Nephron (organoid): Measurements from ENCODE around the gene NOSIP.
A peak's percentile ranks its signal among the peaks of the same experiment; 100 is the strongest.

Experiments used
- H3K27ac Mint-ChIP-seq, 3 experiments: 2 replicates each; pipeline ENCODE4 v1.8.0; 2020; ENCODE audit warnings: mixed read lengths in 3 of 3, mild to moderate bottlenecking in 2 of 3, moderate library complexity in 1 of 3
- H3K27me3 Mint-ChIP-seq: 2 replicates; pipeline ENCODE4 v1.8.0; 2021; ENCODE audit warnings: low read depth, mild to moderate bottlenecking, moderate library complexity, mixed read lengths
- H3K36me3 Mint-ChIP-seq: 2 replicates; pipeline ENCODE4 v1.8.0; 2020; ENCODE audit warnings: low read depth, mixed read lengths
- H3K4me1 Mint-ChIP-seq: 2 replicates; pipeline ENCODE4 v1.8.0; 2020; ENCODE audit warnings: mixed read lengths
- H3K4me3 Mint-ChIP-seq, 3 experiments: 2 replicates each; pipeline ENCODE4 v1.8.0; 2020; ENCODE audit warnings: mild to moderate bottlenecking in 3 of 3, mixed read lengths in 3 of 3, moderate library complexity in 2 of 3
- H3K9me3 Mint-ChIP-seq: 2 replicates; pipeline ENCODE4 v1.8.0; 2020; ENCODE audit warnings: mixed read lengths
- CTCF ChIP-seq, 3 experiments: fragments of 200-600 bp; sonication (generic); IDR thresholded peaks; one replicate each; pipeline ENCODE4 v1.5.0; 2021; ENCODE audit warnings: antibody characterized with exemption in 3 of 3; ENCODE audit not compliant: unreplicated experiment in 3 of 3

NOSIP gene

GRCh38 chr19:49541914-49542313, 38.4 kb downstream of the NOSIP start:
- Mint-ChIP-seq H3K9me3 (no peaks in the 10 kb centered on the region), H3K36me3 (peaks cover 8% of the 10 kb centered on the region), H3K27ac (no peak overlapping the region), H3K27me3 (no peaks in the 10 kb centered on the region), H3K4me1 (peaks cover 10% of the 10 kb centered on the region), H3K4me3 (no peak overlapping the region)
- no peak for TF ChIP-seq CTCF (IDR thresholded peaks at IDR 0.05; ENCODE audit: unreplicated experiment in 3 of 3)

- Mint-ChIP-seq H3K4me1 (peaks cover 11% of the 10 kb centered on the region), H3K4me3 (no peak overlapping the region), H3K36me3 (peaks cover 8% of the 10 kb centered on the region), H3K27me3 (no peaks in the 10 kb centered on the region), H3K9me3 (no peaks in the 10 kb centered on the region), H3K27ac (no peak overlapping the region)
- no peak for TF ChIP-seq CTCF (IDR thresholded peaks at IDR 0.05; ENCODE audit: unreplicated experiment in 3 of 3)
Observed at GRCh38 chr19:49539192-49539952, 41.0 kb downstream of the NOSIP start.

GRCh38 chr19:49538643-49539042, 41.7 kb downstream of the NOSIP start:
- Mint-ChIP-seq H3K9me3 (no peaks in the 10 kb centered on the region), H3K27me3 (no peaks in the 10 kb centered on the region), H3K27ac (no peak overlapping the region), H3K4me1 (peaks cover 8% of the 10 kb centered on the region), H3K4me3 (no peak overlapping the region), H3K36me3 (peaks cover 8% of the 10 kb centered on the region)
- no peak for TF ChIP-seq CTCF (IDR thresholded peaks at IDR 0.05; ENCODE audit: unreplicated experiment in 3 of 3)

GRCh38 chr19:49536921-49537462, 43.4 kb downstream of the NOSIP start:
- Mint-ChIP-seq H3K27ac (no peak overlapping the region), H3K4me1 (peaks cover 13% of the 10 kb centered on the region), H3K9me3 (no peaks in the 10 kb centered on the region), H3K27me3 (no peaks in the 10 kb centered on the region), H3K4me3 (peak overlapping the region in 2 of 3 experiments; percentile 17 to 32), H3K36me3 (peaks cover 5% of the 10 kb centered on the region)
- no peak for TF ChIP-seq CTCF (IDR thresholded peaks at IDR 0.05; ENCODE audit: unreplicated experiment in 3 of 3)

- peaks cover 9% of the 10 kb centered on the region for H3K36me3 Mint-ChIP-seq
- no peak for TF ChIP-seq CTCF (IDR thresholded peaks at IDR 0.05; ENCODE audit: unreplicated experiment in 3 of 3)
- H3K9me3 Mint-ChIP-seq, result no peaks in the 10 kb centered on the region
- H3K27ac Mint-ChIP-seq, result no peak overlapping the region
- H3K4me1 Mint-ChIP-seq, result peaks cover 13% of the 10 kb centered on the region
- peak overlapping the region; percentile 75 to 90 (median 89) for H3K4me3 Mint-ChIP-seq
- peaks cover 5% of the 10 kb centered on the region for H3K27me3 Mint-ChIP-seq
Observed at GRCh38 chr19:49534632-49535385, 45.5 kb downstream of the NOSIP start.
